Activated T-cell treated with anti-CD3 and anti-CD28 coated beads, Interleukin-2, amount 50 U/mL, for 4 hours (primary cell): Measurements from ENCODE around the gene ASCC3. TPM values are rescaled to one million over a fixed set of nuclear protein-coding genes. Genes with fewer than 3 reads are reported as not detected.
"Not testable (repeated sequence)": the region's sequence is repeated elsewhere in the genome, so short reads cannot be mapped to it uniquely, and the experiment has no call there.

Experiments used
- ATAC-seq, 2 donors: fragments of 200-7000 bp; cut with Tn5 transposase; one replicate each; pipeline ENCODE4 v1.10.0; 2021
- DNase-seq: peaks from one replicate; pipeline ENCODE4 v3.0.0-alpha.2; 2020
- H3K27me3 Mint-ChIP-seq: one replicate; pipeline ENCODE4 v1.8.0; 2021; ENCODE audit warnings: low read depth, mixed read lengths
- H3K36me3 Mint-ChIP-seq: one replicate; pipeline ENCODE4 v1.8.0; 2022; ENCODE audit warnings: mixed read lengths; ENCODE audit not compliant: insufficient read depth
- H3K4me1 Mint-ChIP-seq: one replicate; pipeline ENCODE4 v1.8.0; 2021; ENCODE audit warnings: low read depth, mixed read lengths
- H3K4me3 Mint-ChIP-seq: one replicate; pipeline ENCODE4 v1.8.0; 2021; ENCODE audit warnings: mild to moderate bottlenecking, moderate library complexity, mixed read lengths
- H3K9me3 Mint-ChIP-seq: one replicate; pipeline ENCODE4 v1.8.0; 2021; ENCODE audit warnings: mixed read lengths
- total RNA-seq, 3 donors: library from RNA; stranded (reverse); gene quantifications; one replicate each; pipeline ENCODE4 v1.2.1, GENCODE V29; 2021

Gene ASCC3
- total RNA-seq, 3 donors from 2014 or later = 59.3 to 72.8 (median 64.1) TPM

DNA sequence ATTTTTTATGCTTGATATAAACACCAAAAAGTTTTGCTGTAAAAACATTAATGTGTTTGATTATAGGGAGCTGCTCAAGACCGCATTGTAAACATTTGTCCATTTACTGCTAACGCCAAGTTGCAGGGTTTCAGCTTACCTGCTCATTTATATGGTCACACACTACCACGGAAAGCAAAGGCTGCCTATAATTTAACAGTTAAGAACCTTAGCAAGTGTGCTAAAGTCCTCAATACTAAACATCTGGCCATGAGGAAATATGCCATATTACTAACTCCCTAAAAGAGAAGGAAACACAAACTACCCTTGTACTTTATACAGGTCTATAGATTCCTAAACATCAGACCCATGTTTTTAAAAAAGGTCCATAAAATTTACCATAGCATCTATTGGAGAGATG lies 129.5 kb downstream of the ASCC3 start:
- ATAC-seq (no peak), DNase-seq (no peak)
- no peak overlapping the region for H3K4me3 Mint-ChIP-seq
- no peaks in the 10 kb centered on the region for H3K9me3 Mint-ChIP-seq
- peaks cover 20% of the 10 kb centered on the region for H3K36me3 Mint-ChIP-seq
- H3K27me3 Mint-ChIP-seq = no peaks in the 10 kb centered on the region
- no peaks in the 10 kb centered on the region for H3K4me1 Mint-ChIP-seq

DNA sequence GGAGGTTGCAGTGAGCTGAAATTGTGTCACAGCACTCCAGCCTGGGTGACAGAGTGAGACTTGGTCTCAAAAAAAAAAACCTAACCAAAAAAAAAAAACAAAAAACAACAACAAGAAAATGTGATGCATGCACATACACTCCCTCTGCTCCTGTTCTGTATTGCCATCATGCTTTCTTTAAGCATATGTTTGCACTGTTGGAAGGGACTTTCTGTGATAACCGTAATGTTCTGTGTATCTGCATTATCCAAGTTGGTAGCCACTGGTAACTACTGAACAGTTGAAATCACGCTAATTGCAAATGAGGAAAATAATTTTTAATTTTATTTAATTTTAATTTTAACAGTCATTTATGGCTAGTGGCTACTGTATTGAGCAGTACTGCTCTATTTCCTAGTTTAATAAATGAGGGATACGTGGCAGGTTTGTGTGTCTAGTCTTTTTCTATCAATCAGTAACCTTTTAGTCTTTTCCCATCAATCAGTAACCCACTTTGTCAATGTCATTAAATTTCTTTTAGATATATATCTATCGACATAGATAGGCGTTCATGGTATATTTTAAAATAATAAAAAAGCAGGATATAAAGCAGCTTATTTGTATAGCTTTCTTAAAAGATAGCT lies 135.6 kb downstream of the ASCC3 start:
- Mint-ChIP-seq H3K27me3 (no peaks in the 10 kb centered on the region), H3K36me3 (peaks cover 31% of the 10 kb centered on the region), H3K4me1 (peaks cover 9% of the 10 kb centered on the region), H3K4me3 (no peak overlapping the region), H3K9me3 (peaks cover 12% of the 10 kb centered on the region)
- ATAC-seq (no peak), DNase-seq (no peak)

DNA sequence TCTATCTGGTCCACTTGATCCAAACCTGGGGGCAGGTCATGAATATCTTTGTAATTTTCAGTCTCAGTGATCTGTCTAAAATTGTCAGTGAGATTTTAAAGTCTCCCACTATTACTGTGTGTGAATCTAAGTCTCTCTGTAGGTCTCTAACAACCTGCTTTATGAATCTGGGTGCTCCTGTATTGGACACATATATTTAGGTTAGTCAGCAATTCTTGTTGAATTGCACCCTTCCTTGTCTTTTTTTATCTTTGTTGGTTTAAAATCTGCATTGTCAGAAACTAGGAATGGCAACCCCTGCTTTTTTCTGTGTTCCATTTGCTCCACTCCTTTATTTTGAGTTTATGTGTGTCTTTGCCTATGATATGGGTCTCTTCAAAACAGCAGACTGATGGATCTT lies 140.7 kb downstream of the ASCC3 start:
- ATAC-seq = no peak
- Mint-ChIP-seq H3K36me3 (peaks cover 23% of the 10 kb centered on the region), H3K4me1 (peaks cover 30% of the 10 kb centered on the region), H3K4me3 (no peak overlapping the region), H3K27me3 (no peaks in the 10 kb centered on the region), H3K9me3 (peaks cover 22% of the 10 kb centered on the region)
- DNase-seq = no peak

DNA sequence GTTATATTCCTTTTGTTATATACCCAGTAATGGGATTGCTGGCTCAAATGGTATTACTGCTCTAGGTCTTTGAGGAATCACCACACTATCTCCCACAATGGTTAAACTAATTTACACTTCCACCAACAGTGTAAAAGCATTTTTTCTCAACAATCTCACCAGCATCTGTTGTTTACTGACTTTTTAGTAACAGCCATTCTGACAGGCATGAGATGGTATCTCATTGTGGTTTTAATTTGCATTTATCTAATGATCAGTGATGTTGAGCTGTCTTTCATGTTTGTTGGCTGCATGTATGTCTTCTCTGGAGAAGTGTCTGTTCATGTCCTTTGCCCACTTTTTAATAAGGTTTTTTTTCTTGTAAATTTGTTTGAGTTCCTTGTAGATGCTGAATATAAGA lies 143.4 kb downstream of the ASCC3 start:
- peaks cover 18% of the 10 kb centered on the region for H3K36me3 Mint-ChIP-seq
- not testable (repeated sequence) for H3K27me3 Mint-ChIP-seq, ATAC-seq, H3K4me3 Mint-ChIP-seq, DNase-seq
- H3K9me3 Mint-ChIP-seq = peaks cover 22% of the 10 kb centered on the region
- H3K4me1 Mint-ChIP-seq = peaks cover 30% of the 10 kb centered on the region

DNA sequence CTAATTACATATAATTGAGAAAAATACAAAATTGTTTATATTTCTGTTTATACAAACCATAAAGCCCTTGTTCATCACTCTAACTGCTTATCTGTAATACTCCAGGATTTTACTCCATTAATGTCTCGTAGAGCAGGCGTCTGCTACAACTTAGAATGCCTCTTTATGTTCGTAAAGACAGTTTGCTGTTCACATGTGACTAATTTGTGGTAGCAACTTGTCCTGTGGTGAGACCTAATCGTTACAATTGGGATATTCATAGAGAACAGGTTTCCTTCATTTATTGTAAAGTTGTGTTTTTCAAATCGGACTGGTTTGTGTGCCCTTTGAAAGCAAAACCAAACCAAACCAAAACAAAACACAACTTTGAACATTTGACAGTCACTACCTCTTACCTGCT lies 149.7 kb downstream of the ASCC3 start:
- no peaks in the 10 kb centered on the region for H3K9me3 Mint-ChIP-seq
- no peaks in the 10 kb centered on the region for H3K27me3 Mint-ChIP-seq
- ATAC-seq (no peak), DNase-seq (no peak)
- H3K4me3 Mint-ChIP-seq = no peak overlapping the region
- H3K4me1 Mint-ChIP-seq = no peaks in the 10 kb centered on the region
- peaks cover 7% of the 10 kb centered on the region for H3K36me3 Mint-ChIP-seq

DNA sequence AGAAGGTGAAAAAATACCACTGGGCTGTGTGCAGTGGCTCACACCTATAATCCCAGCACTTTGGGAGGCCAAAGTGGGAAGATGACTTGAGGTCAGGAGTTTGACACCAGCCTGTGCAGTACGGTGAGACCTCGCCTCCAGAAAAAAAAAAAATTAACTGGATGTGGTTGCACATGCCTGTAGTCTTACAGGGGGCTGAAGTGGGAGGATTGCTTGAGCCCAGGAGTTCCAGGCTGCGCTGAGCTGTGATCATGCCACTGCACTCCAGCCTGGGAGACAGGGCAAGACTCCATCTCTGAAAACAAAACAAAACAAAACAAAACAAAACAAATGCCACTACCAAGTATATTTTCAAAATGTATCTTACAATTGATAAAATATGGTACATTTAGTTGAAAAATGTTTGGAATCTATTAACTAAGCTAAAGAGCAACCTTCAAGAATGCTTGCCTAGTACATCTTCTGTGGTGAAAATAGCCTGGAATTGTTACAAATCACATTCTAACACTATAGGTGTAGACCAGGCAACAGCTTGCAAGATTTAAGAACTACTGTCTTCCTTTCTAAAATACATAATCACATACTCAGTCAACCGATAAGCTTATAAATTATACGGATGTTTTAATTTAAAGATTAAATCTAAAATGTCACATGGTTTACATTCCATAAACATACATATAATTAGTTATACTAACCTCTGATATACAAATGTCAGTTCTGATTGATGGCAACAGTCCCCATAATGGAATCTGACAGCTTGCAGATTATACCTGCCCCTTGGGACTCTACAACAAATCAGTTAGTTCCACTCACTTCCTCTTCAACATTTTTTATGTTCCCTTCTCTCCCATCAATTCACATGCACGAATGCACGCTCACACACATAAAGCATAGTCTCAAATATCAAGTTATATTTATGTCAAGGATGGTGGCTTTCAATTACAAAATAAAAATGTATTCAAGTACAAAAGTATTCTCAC lies 150.8 kb downstream of the ASCC3 start:
- ATAC-seq (no peak), DNase-seq (no peak)
- no peaks in the 10 kb centered on the region for H3K27me3 Mint-ChIP-seq
- no peak overlapping the region for H3K4me3 Mint-ChIP-seq
- H3K36me3 Mint-ChIP-seq = peaks cover 7% of the 10 kb centered on the region
- H3K9me3 Mint-ChIP-seq = no peaks in the 10 kb centered on the region
- no peaks in the 10 kb centered on the region for H3K4me1 Mint-ChIP-seq

DNA sequence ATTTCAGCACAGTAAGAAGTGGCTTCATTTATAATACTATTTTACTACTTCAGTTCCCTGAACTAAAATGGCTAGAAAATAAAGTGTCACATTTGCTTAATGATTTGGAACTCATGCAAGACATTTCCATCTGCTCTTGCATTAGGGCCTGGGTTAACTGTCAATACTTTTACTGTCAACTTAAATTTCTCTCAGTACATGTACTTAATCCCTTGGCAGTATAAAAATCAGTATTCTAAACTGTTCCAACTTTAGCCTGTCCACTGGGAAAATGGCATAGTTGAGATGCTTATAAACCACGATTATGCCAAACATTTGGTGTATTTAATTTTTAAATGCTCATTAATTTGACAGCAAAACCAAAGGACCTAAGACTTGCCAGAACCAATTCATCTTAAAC lies 154.5 kb downstream of the ASCC3 start:
- no peak overlapping the region for H3K4me3 Mint-ChIP-seq
- no peaks in the 10 kb centered on the region for H3K9me3 Mint-ChIP-seq
- H3K27me3 Mint-ChIP-seq = no peaks in the 10 kb centered on the region
- ATAC-seq (no peak), DNase-seq (no peak)
- H3K36me3 Mint-ChIP-seq = peaks cover 22% of the 10 kb centered on the region
- no peaks in the 10 kb centered on the region for H3K4me1 Mint-ChIP-seq

DNA sequence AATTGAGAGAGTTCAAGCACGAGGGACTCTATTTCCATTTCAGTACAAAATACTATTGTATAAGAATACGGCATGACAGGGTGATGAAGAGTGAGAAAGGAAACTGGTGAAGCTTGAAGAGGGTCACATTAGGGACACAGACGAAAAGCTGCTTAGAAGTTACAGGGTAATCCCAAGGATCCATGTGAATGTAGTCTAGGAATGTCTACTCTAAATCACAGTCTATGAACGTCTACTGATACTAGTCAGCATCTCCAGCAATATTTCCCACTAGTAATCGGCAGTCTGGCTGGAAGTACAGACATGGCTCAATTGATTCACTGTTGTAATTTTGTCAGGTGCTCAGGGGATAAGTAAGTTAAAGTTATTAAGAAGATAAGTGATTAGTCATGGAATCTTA lies 156.4 kb downstream of the ASCC3 start:
- H3K4me1 Mint-ChIP-seq = peaks cover 6% of the 10 kb centered on the region
- ATAC-seq = no peak
- H3K27me3 Mint-ChIP-seq = no peaks in the 10 kb centered on the region
- no peak overlapping the region for H3K4me3 Mint-ChIP-seq
- H3K9me3 Mint-ChIP-seq = no peaks in the 10 kb centered on the region
- peaks cover 20% of the 10 kb centered on the region for H3K36me3 Mint-ChIP-seq
- no peak for DNase-seq

DNA sequence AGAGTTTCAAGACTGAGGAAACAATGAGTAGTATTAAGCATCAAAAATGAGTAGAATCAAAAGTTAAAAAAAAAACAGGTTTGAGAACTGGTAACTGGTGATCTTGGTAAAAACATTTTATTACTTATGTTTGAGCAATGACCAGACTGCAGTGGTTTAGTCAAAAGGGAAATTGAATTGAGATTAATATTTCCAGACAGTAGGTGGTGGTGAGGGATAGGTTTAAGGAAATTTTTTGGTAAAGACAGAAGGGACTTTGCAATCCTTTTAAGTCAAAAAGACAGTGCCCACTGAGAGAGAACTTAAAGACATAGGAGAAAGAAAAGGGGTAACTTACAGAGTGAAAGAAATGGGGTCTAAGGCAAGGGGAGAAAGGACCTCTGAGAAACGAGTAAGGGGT lies 156.9 kb downstream of the ASCC3 start:
- peaks cover 20% of the 10 kb centered on the region for H3K36me3 Mint-ChIP-seq
- peaks cover 6% of the 10 kb centered on the region for H3K4me1 Mint-ChIP-seq
- H3K27me3 Mint-ChIP-seq = no peaks in the 10 kb centered on the region
- ATAC-seq (no peak), DNase-seq (no peak)
- H3K9me3 Mint-ChIP-seq = no peaks in the 10 kb centered on the region
- H3K4me3 Mint-ChIP-seq = no peak overlapping the region

DNA sequence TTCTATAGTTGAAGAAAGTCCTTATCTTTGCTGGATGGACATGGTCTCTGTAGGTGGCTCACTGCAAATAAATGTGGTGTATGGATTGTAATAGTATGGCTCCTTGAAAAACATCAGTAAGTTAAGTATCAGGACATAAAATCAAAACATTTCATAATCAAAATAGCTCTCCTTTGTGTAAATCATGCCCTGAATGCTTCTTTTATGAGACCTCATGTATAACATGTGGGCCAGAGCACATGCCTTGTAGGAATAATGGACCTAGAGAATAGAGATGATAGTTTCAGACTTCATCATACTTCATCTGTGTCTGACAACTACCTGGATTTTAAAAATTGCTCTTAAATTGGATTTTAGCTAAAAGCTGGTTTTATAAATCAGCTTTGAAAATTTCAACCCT lies 159.9 kb downstream of the ASCC3 start:
- no peaks in the 10 kb centered on the region for H3K27me3 Mint-ChIP-seq
- no peaks in the 10 kb centered on the region for H3K9me3 Mint-ChIP-seq
- no peak for ATAC-seq
- no peak for DNase-seq
- H3K4me1 Mint-ChIP-seq = peaks cover 6% of the 10 kb centered on the region
- H3K36me3 Mint-ChIP-seq = peaks cover 23% of the 10 kb centered on the region
- no peak overlapping the region for H3K4me3 Mint-ChIP-seq

DNA sequence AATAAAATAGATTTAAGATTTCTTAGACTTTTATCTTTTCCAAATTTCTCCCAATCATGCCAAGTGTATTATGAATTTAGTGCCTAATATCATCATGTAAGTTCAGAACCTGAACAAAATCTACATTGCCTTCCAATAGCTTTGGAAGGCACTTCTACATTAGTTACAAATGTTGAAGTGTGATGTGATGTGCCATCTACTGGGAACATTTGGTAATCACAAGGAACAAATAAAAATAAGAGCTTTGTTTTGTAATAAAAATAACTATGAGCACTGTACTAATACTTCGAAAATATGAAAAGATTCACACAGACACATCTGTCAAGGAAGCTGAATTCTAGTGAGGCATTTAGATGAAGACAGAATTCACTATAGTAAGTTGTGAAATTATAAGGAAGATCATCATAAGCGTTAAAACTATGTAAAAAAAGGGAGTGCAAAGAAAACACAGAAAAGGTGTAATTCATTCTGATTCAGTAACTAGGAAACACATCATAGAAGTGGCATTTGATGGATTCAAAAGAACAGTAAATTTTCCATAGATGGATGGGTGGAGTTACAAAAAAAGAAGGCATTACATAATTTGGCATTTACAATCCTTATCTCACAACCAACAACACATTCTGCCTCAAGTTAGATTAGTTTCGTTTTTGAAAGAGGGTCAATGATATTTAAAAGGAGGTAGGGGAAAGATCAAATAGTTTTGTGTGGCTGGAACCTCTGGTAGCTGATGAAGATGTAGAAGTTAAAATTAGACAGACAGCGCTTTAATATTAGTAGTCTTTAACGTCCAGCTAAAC lies 161.0 kb downstream of the ASCC3 start:
- no peaks in the 10 kb centered on the region for H3K27me3 Mint-ChIP-seq
- ATAC-seq (no peak), DNase-seq (no peak)
- H3K4me1 Mint-ChIP-seq = peaks cover 6% of the 10 kb centered on the region
- peaks cover 24% of the 10 kb centered on the region for H3K36me3 Mint-ChIP-seq
- no peak overlapping the region for H3K4me3 Mint-ChIP-seq
- H3K9me3 Mint-ChIP-seq = no peaks in the 10 kb centered on the region

DNA sequence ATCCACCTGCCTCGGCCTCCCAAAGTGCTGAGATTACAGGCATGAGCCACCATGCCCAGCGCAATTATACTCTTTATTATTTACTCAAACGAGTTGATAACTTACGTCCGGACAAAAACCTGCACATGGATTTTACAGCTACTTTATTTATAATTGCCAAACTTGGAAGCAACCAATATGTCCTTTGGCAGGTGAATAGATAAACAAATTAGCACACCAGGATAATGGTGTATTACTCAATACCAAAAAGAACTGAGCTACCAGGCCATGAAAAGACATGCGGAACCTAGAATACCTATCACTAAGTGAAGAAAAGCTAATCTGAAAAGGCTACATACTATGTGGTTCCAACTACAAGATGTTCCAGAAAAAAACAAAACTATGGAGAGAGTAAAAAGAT lies 168.1 kb downstream of the ASCC3 start:
- peaks cover 32% of the 10 kb centered on the region for H3K36me3 Mint-ChIP-seq
- no peak for DNase-seq
- H3K4me3 Mint-ChIP-seq = no peak overlapping the region
- no peaks in the 10 kb centered on the region for H3K27me3 Mint-ChIP-seq
- H3K9me3 Mint-ChIP-seq = no peaks in the 10 kb centered on the region
- no peak for ATAC-seq
- no peaks in the 10 kb centered on the region for H3K4me1 Mint-ChIP-seq

DNA sequence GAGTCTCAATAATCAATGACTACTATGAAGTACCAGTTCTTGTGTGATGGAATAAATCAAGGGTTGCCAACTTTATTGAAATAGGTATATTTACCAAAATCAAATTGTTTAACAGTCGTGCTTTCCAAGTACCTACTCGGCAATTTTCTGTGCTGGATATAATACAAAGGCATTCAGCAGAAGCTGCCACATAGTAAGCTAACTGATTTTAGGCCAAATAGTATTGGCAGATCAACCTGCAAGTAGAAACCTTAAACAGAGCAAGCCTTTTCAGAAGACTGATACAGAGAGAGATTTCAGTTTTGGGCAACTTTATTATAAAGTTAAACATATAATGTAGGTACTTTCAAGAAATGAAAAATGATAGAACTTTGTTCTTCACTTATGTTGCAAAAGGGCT lies 174.6 kb downstream of the ASCC3 start:
- H3K9me3 Mint-ChIP-seq = peaks cover 10% of the 10 kb centered on the region
- H3K4me3 Mint-ChIP-seq = no peak overlapping the region
- H3K27me3 Mint-ChIP-seq = no peaks in the 10 kb centered on the region
- DNase-seq = no peak
- no peak for ATAC-seq
- H3K36me3 Mint-ChIP-seq = peaks cover 24% of the 10 kb centered on the region
- peaks cover 7% of the 10 kb centered on the region for H3K4me1 Mint-ChIP-seq

DNA sequence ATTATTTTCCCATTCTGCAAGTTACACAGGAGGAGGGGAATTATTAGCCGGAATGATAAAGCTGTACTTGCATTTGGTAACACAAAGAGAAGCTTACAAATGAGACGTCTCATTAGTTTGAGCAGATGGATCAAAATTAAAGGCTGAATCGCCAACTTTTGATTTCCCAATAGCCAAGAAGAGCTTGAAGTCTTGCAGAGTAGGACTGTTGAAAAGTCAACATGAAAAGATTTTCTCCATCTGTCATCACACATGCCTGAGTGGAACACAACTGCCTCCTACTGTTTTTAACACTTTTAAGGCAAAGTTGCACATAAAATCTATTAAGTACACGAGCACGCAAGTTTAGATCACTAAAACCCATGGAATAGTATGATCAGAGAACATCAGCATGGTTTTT lies 176.2 kb downstream of the ASCC3 start:
- DNase-seq (no peak), ATAC-seq (no peak)
- Mint-ChIP-seq H3K4me1 (peaks cover 7% of the 10 kb centered on the region), H3K9me3 (peaks cover 14% of the 10 kb centered on the region), H3K4me3 (no peak overlapping the region), H3K27me3 (no peaks in the 10 kb centered on the region), H3K36me3 (peaks cover 30% of the 10 kb centered on the region)
